ENCODE results near the gene GPM6B. TPM values are rescaled to one million over a fixed set of nuclear protein-coding genes. Genes with fewer than 3 reads are reported as not detected.

The GPM6B gene
- polyA plus RNA-seq, 1 donor from 2014 or later: 205 TPM

DNA sequence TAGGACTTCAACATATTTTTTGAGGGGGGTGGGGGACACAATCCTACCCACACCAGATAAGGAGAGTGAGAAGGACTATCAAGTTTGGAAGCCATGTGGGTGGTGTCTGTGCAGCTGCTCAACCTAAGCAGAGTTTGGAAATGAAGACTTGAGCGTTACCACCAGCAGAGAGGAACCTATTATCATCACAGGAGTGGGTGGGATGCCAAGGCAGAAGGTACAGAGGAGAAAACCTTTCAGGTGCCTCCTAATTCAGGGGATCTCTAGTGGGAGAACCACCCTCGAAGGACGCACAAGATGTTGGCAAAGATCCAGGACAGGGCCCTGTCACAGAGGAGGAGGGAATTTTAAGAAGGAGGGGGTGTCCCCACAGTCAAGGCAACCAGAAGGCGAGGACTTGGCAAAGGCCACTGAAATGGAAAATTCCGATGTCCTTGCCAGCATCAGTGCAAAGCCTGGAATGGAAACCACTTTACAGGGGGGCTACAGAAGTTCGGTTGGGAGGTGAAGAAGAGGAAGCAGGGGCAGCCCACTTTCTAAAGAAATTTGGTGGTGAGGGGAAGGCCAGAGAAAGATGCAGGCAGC, 8.4 kb upstream of the GPM6B start:
- Histone ChIP-seq H3K4me3 (ENCODE audit: low read length) (no peak overlapping the region), H3F3A (ENCODE audit: insufficient read depth, low read length, poor library complexity, severe bottlenecking) (no peaks in the 10 kb centered on the region), H3K9me2 (ENCODE audit: insufficient read depth, low read length) (no peaks in the 10 kb centered on the region), H2AFZ (ENCODE audit: low read depth, low read length) (no peak overlapping the region), H3K27me3 (ENCODE audit: insufficient read depth, low read depth, low read length) (no peaks in the 10 kb centered on the region), H4K20me1 (ENCODE audit: insufficient read depth) (no peaks in the 10 kb centered on the region), H3K9me3 (ENCODE audit: low read length) (no peaks in the 10 kb centered on the region), H3K79me2 (replicated peaks; ENCODE audit: insufficient read depth, low read length) (no peaks in the 10 kb centered on the region), H3K27ac (ENCODE audit: low read length) (no peak overlapping the region), H3K4me2 (ENCODE audit: low read length) (no peak overlapping the region), H3K9ac (ENCODE audit: low read length) (no peak overlapping the region), H3K36me3 (ENCODE audit: insufficient read depth, low read length) (no peaks in the 10 kb centered on the region)
- TF ChIP-seq RAD21 (conservative IDR thresholded peaks at IDR 0.05) (no peak), SMC3 (conservative IDR thresholded peaks at IDR 0.05; ENCODE audit: poor library complexity) (no peak), EZH2 (IDR thresholded peaks at IDR 0.05; ENCODE audit: borderline replicate concordance, insufficient read depth, low read length, poor library complexity, severe bottlenecking) (no peak), EP300 (conservative IDR thresholded peaks at IDR 0.05; ENCODE audit: poor library complexity, severe bottlenecking) (no peak), POLR2AphosphoS5 (IDR thresholded peaks at IDR 0.05) (no peak), MXI1 (conservative IDR thresholded peaks at IDR 0.05; ENCODE audit: poor library complexity, severe bottlenecking) (no peak), TAF1 (IDR thresholded peaks at IDR 0.05; ENCODE audit: low read depth) (no peak)
- TF ChIP-seq, protein P1, sequence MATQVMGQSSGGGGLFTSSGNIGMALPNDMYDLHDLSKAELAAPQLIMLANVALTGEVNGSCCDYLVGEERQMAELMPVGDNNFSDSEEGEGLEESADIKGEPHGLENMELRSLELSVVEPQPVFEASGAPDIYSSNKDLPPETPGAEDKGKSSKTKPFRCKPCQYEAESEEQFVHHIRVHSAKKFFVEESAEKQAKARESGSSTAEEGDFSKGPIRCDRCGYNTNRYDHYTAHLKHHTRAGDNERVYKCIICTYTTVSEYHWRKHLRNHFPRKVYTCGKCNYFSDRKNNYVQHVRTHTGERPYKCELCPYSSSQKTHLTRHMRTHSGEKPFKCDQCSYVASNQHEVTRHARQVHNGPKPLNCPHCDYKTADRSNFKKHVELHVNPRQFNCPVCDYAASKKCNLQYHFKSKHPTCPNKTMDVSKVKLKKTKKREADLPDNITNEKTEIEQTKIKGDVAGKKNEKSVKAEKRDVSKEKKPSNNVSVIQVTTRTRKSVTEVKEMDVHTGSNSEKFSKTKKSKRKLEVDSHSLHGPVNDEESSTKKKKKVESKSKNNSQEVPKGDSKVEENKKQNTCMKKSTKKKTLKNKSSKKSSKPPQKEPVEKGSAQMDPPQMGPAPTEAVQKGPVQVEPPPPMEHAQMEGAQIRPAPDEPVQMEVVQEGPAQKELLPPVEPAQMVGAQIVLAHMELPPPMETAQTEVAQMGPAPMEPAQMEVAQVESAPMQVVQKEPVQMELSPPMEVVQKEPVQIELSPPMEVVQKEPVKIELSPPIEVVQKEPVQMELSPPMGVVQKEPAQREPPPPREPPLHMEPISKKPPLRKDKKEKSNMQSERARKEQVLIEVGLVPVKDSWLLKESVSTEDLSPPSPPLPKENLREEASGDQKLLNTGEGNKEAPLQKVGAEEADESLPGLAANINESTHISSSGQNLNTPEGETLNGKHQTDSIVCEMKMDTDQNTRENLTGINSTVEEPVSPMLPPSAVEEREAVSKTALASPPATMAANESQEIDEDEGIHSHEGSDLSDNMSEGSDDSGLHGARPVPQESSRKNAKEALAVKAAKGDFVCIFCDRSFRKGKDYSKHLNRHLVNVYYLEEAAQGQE (IDR thresholded peaks at IDR 0.05; ENCODE audit: borderline replicate concordance): no peak
- TF ChIP-seq, protein P2, sequence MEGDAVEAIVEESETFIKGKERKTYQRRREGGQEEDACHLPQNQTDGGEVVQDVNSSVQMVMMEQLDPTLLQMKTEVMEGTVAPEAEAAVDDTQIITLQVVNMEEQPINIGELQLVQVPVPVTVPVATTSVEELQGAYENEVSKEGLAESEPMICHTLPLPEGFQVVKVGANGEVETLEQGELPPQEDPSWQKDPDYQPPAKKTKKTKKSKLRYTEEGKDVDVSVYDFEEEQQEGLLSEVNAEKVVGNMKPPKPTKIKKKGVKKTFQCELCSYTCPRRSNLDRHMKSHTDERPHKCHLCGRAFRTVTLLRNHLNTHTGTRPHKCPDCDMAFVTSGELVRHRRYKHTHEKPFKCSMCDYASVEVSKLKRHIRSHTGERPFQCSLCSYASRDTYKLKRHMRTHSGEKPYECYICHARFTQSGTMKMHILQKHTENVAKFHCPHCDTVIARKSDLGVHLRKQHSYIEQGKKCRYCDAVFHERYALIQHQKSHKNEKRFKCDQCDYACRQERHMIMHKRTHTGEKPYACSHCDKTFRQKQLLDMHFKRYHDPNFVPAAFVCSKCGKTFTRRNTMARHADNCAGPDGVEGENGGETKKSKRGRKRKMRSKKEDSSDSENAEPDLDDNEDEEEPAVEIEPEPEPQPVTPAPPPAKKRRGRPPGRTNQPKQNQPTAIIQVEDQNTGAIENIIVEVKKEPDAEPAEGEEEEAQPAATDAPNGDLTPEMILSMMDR (IDR thresholded peaks at IDR 0.05; ENCODE audit: poor library complexity, severe bottlenecking): no peak

DNA sequence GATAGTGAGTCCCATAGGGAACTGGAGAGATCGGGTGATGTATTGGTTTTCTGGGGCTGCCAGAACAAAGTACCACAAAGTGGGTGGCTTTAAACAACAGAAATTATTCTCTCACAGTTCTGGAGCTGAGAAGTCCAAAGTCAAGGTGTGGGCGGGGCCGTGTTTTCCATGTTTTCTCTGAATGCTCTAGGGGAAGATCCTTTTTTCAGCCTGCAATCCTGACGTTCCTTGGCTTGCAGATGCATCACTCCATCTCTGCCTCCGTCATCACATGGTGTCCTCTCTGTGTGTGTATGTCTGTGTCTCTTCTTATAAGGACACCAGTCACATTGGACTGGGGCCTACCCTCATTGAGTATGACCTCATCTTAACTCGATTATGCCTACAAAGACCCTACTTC, 7.9 kb upstream of the GPM6B start:
- H3K4me2 ChIP-seq (ENCODE audit: low read length): no peak overlapping the region
- H3F3A ChIP-seq (ENCODE audit: insufficient read depth, low read length, poor library complexity, severe bottlenecking): no peaks in the 10 kb centered on the region
- no peak overlapping the region for H3K4me3 ChIP-seq (ENCODE audit: low read length)
- no peak overlapping the region for H3K27ac ChIP-seq (ENCODE audit: low read length)
- H3K36me3 ChIP-seq (ENCODE audit: insufficient read depth, low read length): no peaks in the 10 kb centered on the region
- no peaks in the 10 kb centered on the region for H3K9me3 ChIP-seq (ENCODE audit: low read length)
- H2AFZ ChIP-seq (ENCODE audit: low read depth, low read length): no peak overlapping the region
- H3K9ac ChIP-seq (ENCODE audit: low read length): no peak overlapping the region
- H3K79me2 ChIP-seq (replicated peaks; ENCODE audit: insufficient read depth, low read length): no peaks in the 10 kb centered on the region
- H3K9me2 ChIP-seq (ENCODE audit: insufficient read depth, low read length): no peaks in the 10 kb centered on the region
- TF ChIP-seq POLR2AphosphoS5 (IDR thresholded peaks at IDR 0.05): no peak
- no peak for TF ChIP-seq MXI1 (conservative IDR thresholded peaks at IDR 0.05; ENCODE audit: poor library complexity, severe bottlenecking)
- TF ChIP-seq SMC3 (conservative IDR thresholded peaks at IDR 0.05; ENCODE audit: poor library complexity): no peak
- no peaks in the 10 kb centered on the region for H3K27me3 ChIP-seq (ENCODE audit: insufficient read depth, low read depth, low read length)
- no peaks in the 10 kb centered on the region for H4K20me1 ChIP-seq (ENCODE audit: insufficient read depth)
